GM23338 (cell line): ENCODE measurements around the gene CPT1C. TPM values are rescaled to one million over a fixed set of nuclear protein-coding genes. Genes with fewer than 3 reads are reported as not detected.

ENCODE experiments used
- CREB1 ChIP-seq: fragments of 250-450 bp; sonication (Bioruptor Pico); IDR thresholded peaks from 2 replicates; pipeline ENCODE4 v1.5.0; 2020; ENCODE audit warnings: low read depth, mild to moderate bottlenecking, moderate library complexity
- ETS1 ChIP-seq: IDR thresholded peaks from 2 replicates; pipeline ENCODE4 v1.6.1; 2016; ENCODE audit warnings: antibody characterized with exemption
- EZH2phosphoT487 ChIP-seq: fragments of 200-600 bp; sonication (generic); IDR thresholded peaks from one replicate; pipeline ENCODE4 v1.8.1; 2018; ENCODE audit warnings: antibody characterized with exemption; ENCODE audit not compliant: unreplicated experiment
- STAT1 ChIP-seq: IDR thresholded peaks from one replicate; pipeline ENCODE4 v1.6.1; 2016; ENCODE audit warnings: antibody characterized with exemption; ENCODE audit not compliant: unreplicated experiment
- polyA plus RNA-seq: library from polyadenylated mRNA; unstranded; fragments of >200 nt; fragmentation: Nextera tagmentation; extraction: Ambion mirVana; gene quantifications from 2 replicates; pipeline ENCODE4 v1.2.1, GENCODE V29; 2016
- total RNA-seq: library from RNA; depleted of rRNA; stranded (reverse); fragments of >200 nt; shearing (Covaris generic); gene quantifications from 2 replicates; pipeline ENCODE4 v1.2.3, GENCODE V29; 2014
- TF ChIP-seq, protein P1 (sequence below): fragments of 250-450 bp; sonication (Bioruptor Pico); IDR thresholded peaks from 2 replicates; pipeline ENCODE4 v1.5.0; 2020; ENCODE audit warnings: mild to moderate bottlenecking, moderate library complexity
- TF ChIP-seq, protein P2 (sequence below), 2 experiments: fragments of 200-600 bp in 1 of 2; sonication (generic) in 1 of 2; conservative IDR thresholded peaks; 2 replicates each; pipeline versions ENCODE4 v1.5.1 to v1.6.1; 2016 to 2017; ENCODE audit warnings: antibody characterized with exemption in 2 of 2, low read depth in 2 of 2, mild to moderate bottlenecking in 2 of 2, moderate library complexity in 1 of 2

Gene CPT1C
- total and polyA plus RNA-seq, 2 experiments from 2014 or later, result 63.4 to 77.3 TPM

- TF ChIP-seq, protein P1, sequence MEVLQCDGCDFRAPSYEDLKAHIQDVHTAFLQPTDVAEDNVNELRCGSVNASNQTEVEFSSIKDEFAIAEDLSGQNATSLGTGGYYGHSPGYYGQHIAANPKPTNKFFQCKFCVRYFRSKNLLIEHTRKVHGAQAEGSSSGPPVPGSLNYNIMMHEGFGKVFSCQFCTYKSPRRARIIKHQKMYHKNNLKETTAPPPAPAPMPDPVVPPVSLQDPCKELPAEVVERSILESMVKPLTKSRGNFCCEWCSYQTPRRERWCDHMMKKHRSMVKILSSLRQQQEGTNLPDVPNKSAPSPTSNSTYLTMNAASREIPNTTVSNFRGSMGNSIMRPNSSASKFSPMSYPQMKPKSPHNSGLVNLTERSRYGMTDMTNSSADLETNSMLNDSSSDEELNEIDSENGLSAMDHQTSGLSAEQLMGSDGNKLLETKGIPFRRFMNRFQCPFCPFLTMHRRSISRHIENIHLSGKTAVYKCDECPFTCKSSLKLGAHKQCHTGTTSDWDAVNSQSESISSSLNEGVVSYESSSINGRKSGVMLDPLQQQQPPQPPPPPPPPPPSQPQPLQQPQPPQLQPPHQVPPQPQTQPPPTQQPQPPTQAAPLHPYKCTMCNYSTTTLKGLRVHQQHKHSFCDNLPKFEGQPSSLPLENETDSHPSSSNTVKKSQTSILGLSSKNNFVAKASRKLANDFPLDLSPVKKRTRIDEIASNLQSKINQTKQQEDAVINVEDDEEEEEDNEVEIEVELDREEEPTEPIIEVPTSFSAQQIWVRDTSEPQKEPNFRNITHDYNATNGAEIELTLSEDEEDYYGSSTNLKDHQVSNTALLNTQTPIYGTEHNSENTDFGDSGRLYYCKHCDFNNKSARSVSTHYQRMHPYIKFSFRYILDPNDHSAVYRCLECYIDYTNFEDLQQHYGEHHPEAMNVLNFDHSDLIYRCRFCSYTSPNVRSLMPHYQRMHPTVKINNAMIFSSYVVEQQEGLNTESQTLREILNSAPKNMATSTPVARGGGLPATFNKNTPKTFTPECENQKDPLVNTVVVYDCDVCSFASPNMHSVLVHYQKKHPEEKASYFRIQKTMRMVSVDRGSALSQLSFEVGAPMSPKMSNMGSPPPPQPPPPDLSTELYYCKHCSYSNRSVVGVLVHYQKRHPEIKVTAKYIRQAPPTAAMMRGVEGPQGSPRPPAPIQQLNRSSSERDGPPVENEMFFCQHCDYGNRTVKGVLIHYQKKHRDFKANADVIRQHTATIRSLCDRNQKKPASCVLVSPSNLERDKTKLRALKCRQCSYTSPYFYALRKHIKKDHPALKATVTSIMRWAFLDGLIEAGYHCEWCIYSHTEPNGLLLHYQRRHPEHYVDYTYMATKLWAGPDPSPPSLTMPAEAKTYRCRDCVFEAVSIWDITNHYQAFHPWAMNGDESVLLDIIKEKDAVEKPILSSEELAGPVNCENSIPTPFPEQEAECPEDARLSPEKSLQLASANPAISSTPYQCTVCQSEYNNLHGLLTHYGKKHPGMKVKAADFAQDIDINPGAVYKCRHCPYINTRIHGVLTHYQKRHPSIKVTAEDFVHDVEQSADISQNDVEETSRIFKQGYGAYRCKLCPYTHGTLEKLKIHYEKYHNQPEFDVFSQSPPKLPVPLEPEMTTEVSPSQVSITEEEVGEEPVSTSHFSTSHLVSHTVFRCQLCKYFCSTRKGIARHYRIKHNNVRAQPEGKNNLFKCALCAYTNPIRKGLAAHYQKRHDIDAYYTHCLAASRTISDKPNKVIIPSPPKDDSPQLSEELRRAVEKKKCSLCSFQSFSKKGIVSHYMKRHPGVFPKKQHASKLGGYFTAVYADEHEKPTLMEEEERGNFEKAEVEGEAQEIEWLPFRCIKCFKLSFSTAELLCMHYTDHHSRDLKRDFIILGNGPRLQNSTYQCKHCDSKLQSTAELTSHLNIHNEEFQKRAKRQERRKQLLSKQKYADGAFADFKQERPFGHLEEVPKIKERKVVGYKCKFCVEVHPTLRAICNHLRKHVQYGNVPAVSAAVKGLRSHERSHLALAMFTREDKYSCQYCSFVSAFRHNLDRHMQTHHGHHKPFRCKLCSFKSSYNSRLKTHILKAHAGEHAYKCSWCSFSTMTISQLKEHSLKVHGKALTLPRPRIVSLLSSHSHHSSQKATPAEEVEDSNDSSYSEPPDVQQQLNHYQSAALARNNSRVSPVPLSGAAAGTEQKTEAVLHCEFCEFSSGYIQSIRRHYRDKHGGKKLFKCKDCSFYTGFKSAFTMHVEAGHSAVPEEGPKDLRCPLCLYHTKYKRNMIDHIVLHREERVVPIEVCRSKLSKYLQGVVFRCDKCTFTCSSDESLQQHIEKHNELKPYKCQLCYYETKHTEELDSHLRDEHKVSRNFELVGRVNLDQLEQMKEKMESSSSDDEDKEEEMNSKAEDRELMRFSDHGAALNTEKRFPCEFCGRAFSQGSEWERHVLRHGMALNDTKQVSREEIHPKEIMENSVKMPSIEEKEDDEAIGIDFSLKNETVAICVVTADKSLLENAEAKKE (CRISPR knock-in tag), result no peak
- no peak for TF ChIP-seq EZH2phosphoT487
- no peak for TF ChIP-seq CREB1 (CRISPR knock-in tag)
- no peak for TF ChIP-seq STAT1
- TF ChIP-seq, protein P2, sequence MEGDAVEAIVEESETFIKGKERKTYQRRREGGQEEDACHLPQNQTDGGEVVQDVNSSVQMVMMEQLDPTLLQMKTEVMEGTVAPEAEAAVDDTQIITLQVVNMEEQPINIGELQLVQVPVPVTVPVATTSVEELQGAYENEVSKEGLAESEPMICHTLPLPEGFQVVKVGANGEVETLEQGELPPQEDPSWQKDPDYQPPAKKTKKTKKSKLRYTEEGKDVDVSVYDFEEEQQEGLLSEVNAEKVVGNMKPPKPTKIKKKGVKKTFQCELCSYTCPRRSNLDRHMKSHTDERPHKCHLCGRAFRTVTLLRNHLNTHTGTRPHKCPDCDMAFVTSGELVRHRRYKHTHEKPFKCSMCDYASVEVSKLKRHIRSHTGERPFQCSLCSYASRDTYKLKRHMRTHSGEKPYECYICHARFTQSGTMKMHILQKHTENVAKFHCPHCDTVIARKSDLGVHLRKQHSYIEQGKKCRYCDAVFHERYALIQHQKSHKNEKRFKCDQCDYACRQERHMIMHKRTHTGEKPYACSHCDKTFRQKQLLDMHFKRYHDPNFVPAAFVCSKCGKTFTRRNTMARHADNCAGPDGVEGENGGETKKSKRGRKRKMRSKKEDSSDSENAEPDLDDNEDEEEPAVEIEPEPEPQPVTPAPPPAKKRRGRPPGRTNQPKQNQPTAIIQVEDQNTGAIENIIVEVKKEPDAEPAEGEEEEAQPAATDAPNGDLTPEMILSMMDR (conservative IDR thresholded peaks at IDR 0.05; ENCODE audit: low read depth in 2 of 2), result no peak
- no peak for TF ChIP-seq ETS1
Observed at GRCh38 chr19:49660338-49660961, 30.5 kb upstream of the CPT1C start (continued).
